Tibial nerve (tissue), 3 donors: ENCODE results near the gene PHTF2.

Source experiments
- CTCF ChIP-seq, 5 experiments: fragments of 200-600 bp in 3 of 5; fragments of 450-650 bp in 2 of 5; sonication (generic) in 3 of 5; IDR thresholded peaks; one replicate each; pipeline ENCODE4 v1.5.1; 2016 to 2019; ENCODE audit warnings: antibody characterized with exemption in 5 of 5, mild to moderate bottlenecking in 3 of 5, moderate library complexity in 2 of 5
- POLR2A ChIP-seq, 2 donors: fragments of 450-650 bp; IDR thresholded peaks; one replicate each; pipeline ENCODE4 v1.6.1; 2017; ENCODE audit warnings: antibody characterized with exemption in 2 of 2, mild to moderate bottlenecking in 2 of 2, moderate library complexity in 2 of 2

DNA sequence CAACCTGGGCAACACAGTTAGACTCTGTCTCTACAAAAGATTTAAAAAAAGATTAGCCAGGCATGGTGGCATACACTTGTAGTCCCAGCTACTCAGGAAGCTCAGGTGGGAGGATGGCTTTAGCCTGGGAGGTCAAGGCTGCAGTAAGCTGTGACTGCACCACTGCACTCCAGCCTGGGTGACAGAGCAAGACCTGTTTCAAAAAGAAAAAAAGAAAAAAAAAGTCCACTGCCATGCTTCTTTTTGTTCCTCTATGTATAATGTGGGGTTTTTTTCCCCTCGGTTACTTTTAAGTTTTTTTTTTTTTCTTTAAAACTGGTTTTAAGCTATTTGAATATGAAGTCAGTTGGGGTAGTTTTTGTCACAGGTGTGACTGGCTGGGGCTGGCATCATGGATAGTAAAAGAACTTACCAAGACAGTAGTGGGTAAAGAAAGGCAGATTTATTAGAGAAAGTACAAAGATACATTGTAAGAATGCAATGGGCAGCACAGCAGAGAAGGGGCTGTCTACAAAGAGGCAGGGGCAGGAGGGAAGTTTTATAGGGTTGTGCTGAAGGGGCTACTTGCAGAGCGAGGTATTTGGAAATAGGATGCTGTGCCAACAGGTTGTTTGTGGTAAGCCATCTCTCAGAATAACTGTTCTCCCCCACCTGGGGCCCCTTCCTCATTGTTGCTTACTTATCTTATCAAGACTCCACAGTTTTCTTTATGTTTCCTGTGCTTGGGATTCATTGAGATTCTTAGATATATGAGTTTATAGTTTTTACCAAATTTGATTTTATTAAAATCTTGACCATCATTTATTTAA, 177.3 kb downstream of the PHTF2 start:
- TF ChIP-seq POLR2A (IDR thresholded peaks at IDR 0.05) (no peak), CTCF (IDR thresholded peaks at IDR 0.05) (no peak)
